ENCODE measurements around the gene NEK8. TPM values are rescaled to one million over a fixed set of nuclear protein-coding genes. Genes with fewer than 3 reads are reported as not detected.

NEK8 gene
- total and polyA plus RNA-seq, 9 of the 15 experiments (the other 6 are each of a cell fraction or from before 2014, with no cell fraction given): 0.98 to 16.6 (median 4.6) TPM

GRCh38 chr17:28725660-28726225 is 2.8 kb upstream of the NEK8 start (continued):
- TF ChIP-seq ATF7 (IDR thresholded peaks at IDR 0.05) (peak; percentile 41; the same call in 1 of the 2 replicates), ZNF830 (CRISPR knock-in tag; IDR thresholded peaks at IDR 0.05) (0 out of 2 replicates have a peak, but pooled peaks have one; percentile 38), ZNF280A (IDR thresholded peaks at IDR 0.05; ENCODE audit: low read depth, partially characterized antibody) (no peak), ZNF561 (CRISPR knock-in tag; conservative IDR thresholded peaks at IDR 0.05) (no peak), TCF7 (IDR thresholded peaks at IDR 0.05; ENCODE audit: borderline replicate concordance) (peak; percentile 37; the same call in 1 of the 2 replicates), SETDB1 (IDR thresholded peaks at IDR 0.05; ENCODE audit: low read length) (no peak), TAF9B (IDR thresholded peaks at IDR 0.05; ENCODE audit: partially characterized antibody) (no peak), NFATC3 (IDR thresholded peaks at IDR 0.05) (no peak), MAZ (CRISPR knock-in tag; conservative IDR thresholded peaks at IDR 0.05 in 1 of 2, IDR thresholded peaks at IDR 0.05 in 1 of 2) (peak; percentile 84 to 94), MTA1 (IDR thresholded peaks at IDR 0.05; ENCODE audit: borderline replicate concordance) (0 out of 2 replicates have a peak, but pooled peaks have one; percentile 18), ZNF76 (CRISPR knock-in tag; IDR thresholded peaks at IDR 0.05; ENCODE audit: borderline replicate concordance) (peak; percentile 71), FOXM1 (IDR thresholded peaks at IDR 0.05; ENCODE audit: low read depth) (no peak), FOXM1 (CRISPR knock-in tag; IDR thresholded peaks at IDR 0.05; ENCODE audit: low read depth) (peak; percentile 92), ZZZ3 (IDR thresholded peaks at IDR 0.05) (no peak), PURB (CRISPR knock-in tag; IDR thresholded peaks at IDR 0.05; ENCODE audit: low read depth) (0 out of 2 replicates have a peak, but pooled peaks have one; percentile 54), RNF2 (IDR thresholded peaks at IDR 0.05) (no peak), CREM (IDR thresholded peaks at IDR 0.05; ENCODE audit: low read depth) (peak; percentile 60), NR2C2 (CRISPR knock-in tag; IDR thresholded peaks at IDR 0.05) (peak; percentile 86), NR2C2 (tag; IDR thresholded peaks at IDR 0.05) (peak; percentile 69; the same call in 1 of the 2 replicates), NR2F6 (CRISPR knock-in tag; IDR thresholded peaks at IDR 0.05) (no peak), ZSCAN32 (CRISPR knock-in tag; IDR thresholded peaks at IDR 0.05) (no peak; the same call in 1 of the 2 replicates), SUPT5H (IDR thresholded peaks at IDR 0.05) (peak; percentile 72), TAF1 (IDR thresholded peaks at IDR 0.05; ENCODE audit: control insufficient read depth, extremely low read depth, insufficient read depth, low read length, severe bottlenecking) (peak; percentile 65), TCF3 (CRISPR knock-in tag; IDR thresholded peaks at IDR 0.05) (peak; percentile 14; the same call in 1 of the 2 replicates)
- TF ChIP-seq, protein P1, sequence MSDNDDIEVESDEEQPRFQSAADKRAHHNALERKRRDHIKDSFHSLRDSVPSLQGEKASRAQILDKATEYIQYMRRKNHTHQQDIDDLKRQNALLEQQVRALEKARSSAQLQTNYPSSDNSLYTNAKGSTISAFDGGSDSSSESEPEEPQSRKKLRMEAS (CRISPR knock-in tag; IDR thresholded peaks at IDR 0.05): peak; percentile 97
- TF ChIP-seq, protein P2, sequence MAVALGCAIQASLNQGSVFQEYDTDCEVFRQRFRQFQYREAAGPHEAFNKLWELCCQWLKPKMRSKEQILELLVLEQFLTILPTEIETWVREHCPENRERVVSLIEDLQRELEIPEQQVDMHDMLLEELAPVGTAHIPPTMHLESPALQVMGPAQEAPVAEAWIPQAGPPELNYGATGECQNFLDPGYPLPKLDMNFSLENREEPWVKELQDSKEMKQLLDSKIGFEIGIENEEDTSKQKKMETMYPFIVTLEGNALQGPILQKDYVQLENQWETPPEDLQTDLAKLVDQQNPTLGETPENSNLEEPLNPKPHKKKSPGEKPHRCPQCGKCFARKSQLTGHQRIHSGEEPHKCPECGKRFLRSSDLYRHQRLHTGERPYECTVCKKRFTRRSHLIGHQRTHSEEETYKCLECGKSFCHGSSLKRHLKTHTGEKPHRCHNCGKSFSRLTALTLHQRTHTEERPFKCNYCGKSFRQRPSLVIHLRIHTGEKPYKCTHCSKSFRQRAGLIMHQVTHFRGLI (CRISPR knock-in tag; IDR thresholded peaks at IDR 0.05): 0 out of 2 replicates have a peak, but pooled peaks have one; percentile 37
- TF ChIP-seq, protein P3, sequence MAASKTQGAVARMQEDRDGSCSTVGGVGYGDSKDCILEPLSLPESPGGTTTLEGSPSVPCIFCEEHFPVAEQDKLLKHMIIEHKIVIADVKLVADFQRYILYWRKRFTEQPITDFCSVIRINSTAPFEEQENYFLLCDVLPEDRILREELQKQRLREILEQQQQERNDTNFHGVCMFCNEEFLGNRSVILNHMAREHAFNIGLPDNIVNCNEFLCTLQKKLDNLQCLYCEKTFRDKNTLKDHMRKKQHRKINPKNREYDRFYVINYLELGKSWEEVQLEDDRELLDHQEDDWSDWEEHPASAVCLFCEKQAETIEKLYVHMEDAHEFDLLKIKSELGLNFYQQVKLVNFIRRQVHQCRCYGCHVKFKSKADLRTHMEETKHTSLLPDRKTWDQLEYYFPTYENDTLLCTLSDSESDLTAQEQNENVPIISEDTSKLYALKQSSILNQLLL (CRISPR knock-in tag; IDR thresholded peaks at IDR 0.05; ENCODE audit: borderline replicate concordance): no peak

All from K562 (cell line).